Activated T-helper 1 cell treated with anti-CD3 and anti-CD28 coated beads, Interleukin-2, amount 50 U/mL, for 16 hours (primary cell): ENCODE measurements around the gene ACBD3.

ENCODE experiments used
- DNase-seq, 2 donors: peaks; one replicate each; pipeline ENCODE4 v3.0.0-alpha.2; 2020; ENCODE audit warnings: low read depth in 1 of 2, low spot score in 1 of 2

ACBD3 gene

DNA sequence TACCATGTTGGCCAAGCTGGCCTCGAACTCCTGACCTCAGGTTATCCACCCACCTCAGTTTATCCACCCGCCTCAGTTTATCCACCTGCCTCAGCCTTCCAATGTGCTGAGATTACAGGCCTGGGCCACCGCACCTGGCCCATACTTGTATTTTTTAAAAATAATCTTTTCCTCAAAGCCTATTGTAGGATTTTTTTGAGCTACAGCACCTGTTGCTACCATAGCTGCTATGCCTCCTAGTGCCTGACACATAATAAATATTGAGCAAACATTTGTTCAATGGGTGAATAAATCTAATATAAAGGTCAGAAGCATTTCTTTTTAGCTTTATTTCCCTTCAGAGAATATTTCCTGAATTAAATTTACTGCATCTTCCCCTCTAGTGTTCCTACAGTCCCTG is 15.7 kb upstream of the ACBD3 start:
- no peak for DNase-seq

- no peak for DNase-seq
These were observed 14.6 kb upstream of the ACBD3 start for GRCh38 chr1:226201029-226201593.

- no peak for DNase-seq
These were observed 13.4 kb upstream of the ACBD3 start for GRCh38 chr1:226199971-226200370.

GRCh38 chr1:226195144-226195543 is 8.6 kb upstream of the ACBD3 start:
- DNase-seq: no peak

GRCh38 chr1:226187380-226187779 is 839 bp upstream of the ACBD3 start:
- no peak for DNase-seq

DNA sequence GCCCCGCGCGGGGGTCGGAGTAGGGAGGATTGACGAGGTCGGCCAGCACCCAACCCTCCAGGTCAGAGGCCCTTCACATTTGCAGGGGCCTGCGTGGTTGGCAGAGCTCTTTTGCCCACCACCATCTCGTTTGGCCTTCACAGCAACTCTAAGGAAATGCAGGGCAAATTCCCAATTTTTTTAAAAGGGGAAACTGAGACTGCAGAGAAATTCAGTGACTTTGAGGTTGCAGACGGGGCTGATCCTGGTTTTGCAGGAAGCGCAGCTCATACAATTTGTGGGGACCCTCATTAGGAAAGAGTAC is 430 bp upstream of the ACBD3 start:
- DNase-seq: no peak

DNA sequence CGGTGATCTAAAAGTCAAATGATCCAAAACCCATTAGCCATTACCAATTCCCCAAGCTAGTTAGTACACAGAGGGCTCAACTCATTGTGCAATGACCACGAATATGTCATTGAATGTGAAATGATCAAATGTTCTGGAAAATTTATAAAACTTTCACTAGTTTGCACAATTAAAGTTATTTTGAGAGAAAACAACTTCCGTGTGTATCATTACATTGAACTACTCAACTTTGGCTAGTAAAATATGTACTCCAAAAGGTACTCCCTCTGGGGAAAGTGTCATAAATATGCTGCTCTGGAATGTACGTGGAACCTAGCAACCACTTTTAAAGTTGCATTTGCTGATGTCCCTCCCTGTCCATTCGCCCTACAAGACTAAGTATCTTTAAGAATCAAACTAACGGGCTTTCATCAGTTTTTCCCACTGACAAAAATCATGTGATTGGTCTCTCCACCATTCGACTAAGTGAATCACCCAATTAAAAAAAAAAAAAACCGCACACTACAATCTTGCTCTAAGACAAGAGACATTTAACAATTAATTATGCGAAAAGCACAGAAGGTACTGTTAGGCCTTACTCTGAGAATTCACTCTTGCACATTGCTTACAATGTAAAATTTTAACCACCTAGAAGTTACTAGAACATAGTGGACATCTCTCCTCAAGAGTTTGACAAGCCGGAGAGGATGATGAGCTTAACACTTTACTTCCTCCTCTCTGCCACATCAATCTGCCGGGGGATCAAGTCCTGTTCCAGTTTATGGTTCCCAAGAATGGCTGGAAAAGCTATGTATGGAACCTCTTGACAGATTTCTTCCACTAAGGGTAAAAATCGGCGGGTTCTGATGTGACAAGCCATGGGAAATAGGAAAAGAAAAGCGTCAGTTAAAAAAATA is 1.2 kb downstream of the ACBD3 start:
- DNase-seq: no peak

DNA sequence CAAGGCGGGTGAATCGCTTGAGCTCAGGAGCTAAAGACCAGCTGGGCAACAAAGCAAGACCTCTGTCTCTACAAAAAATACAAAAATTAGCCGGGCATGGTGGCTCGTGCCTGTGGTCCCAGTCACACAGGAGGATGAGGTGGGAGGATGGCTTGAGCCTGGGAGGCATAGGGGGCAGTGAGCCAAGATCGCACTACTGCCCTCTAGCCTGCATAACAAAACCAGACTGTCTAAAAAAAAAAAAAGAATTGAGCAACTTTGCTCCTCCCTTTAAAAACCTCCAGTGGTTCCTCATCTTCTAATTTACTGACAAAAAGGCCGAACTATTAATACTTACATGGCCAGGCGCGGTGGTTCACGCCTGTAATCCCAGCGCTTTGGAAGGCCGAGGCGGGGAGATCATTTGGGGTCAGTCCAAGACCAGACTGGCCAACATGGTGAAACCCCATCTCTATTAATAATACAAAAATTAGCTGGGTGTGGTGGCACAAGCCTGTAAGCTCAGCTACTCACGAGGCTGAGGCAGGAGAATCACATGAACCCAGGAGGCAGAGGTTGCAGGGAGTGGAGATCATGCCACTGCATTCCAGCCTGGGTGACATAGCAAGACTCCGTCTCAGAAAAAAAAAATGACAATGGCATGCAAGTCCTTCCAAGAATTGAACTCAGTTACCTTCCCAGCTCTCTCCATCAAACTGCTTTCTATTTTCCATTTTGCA is 4.4 kb downstream of the ACBD3 start:
- DNase-seq: no peak

- no peak for DNase-seq
These were observed 9.7 kb downstream of the ACBD3 start for GRCh38 chr1:226176870-226177269.

DNA sequence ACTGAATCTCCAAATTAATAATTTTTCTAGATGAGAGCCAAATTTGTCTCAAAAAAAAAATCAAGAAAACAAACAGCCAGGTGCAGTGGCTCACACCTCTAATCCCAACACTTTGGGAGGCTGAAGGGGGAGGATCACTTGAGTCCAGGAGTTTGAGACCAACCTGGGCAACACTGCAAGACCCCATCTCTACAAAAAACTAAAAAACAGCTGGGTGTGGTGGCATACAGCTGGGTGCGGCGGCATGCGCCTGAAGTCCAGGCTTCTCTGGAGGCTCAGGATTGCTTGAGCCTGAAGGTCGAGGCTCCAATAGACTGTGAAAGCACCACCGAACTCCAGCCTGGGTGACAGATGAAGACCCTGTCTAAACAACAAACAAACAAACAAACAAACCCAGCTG is 14.0 kb downstream of the ACBD3 start:
- DNase-seq: no peak

DNA sequence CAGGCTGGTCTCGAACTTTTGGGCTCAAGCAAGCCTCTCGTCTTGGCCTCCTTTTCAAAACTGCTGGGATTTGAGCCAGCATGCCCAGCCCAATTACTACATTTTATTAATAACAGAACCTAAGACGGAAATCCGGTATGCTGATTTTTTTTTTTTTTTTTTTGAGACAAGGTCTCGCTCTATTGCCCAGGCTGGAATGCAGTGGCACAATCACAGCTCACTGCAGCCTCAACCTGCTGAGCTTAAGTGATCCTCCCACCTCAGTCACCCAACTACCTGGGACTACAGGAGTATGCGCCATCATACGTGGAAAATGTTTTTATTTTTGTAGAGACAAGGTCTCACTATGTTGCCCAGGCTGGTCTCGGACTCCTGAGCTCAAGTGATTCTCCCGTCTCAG is 20.2 kb downstream of the ACBD3 start:
- no peak for DNase-seq

- DNase-seq: no peak
These were observed 22.4 kb downstream of the ACBD3 start for GRCh38 chr1:226164154-226164553.

GRCh38 chr1:226162898-226163297 is 23.6 kb downstream of the ACBD3 start:
- DNase-seq: no peak

DNA sequence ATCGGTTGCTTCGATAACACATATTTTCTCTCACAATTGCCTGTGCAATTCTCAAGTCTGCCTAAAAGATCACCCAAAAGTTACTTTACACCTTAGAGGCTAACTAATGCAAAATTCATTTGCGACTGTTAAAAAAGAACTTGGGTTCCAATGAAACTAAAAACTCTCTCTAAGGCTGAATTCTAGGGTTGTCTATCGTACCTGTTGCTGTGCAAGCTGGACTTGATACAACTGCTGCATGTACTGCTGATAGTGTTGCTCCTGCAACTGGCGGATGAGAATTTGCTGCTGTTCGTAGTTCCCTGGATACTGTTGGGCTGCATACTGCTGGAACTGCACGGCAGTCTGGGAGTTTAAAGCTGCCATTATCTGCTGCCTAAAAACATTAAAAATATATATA is 27.6 kb downstream of the ACBD3 start:
- no peak for DNase-seq

- DNase-seq: no peak
These were observed 28.1 kb downstream of the ACBD3 start for GRCh38 chr1:226158457-226158856.

DNA sequence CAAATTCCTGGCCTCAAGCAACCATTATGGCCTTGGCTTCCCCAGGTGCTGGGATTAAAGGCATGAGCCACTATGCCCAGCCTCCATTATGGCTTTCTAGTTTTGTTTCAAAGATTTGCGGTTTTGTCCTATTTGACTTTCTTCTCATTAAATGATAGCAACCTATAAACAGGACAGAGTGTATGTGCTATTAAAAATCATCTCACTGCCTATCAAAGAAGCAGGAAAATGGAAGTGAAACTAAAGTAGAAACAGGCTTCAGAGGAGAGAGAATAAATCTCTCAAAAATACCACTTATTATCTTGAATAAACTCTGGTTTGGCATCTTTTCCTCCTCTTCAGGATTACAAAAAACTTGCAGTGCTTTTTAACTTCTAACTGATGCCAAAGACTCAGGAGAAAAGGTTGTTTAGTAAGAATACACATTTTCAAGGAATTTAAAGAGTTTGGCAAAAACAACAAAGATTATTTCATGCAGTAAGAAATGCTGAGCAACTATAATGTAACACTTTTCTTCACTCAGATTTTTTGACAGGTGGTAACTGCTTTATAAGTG is 28.7 kb downstream of the ACBD3 start:
- no peak for DNase-seq

- no peak for DNase-seq
These were observed 31.9 kb downstream of the ACBD3 start for GRCh38 chr1:226154593-226154992.

DNA sequence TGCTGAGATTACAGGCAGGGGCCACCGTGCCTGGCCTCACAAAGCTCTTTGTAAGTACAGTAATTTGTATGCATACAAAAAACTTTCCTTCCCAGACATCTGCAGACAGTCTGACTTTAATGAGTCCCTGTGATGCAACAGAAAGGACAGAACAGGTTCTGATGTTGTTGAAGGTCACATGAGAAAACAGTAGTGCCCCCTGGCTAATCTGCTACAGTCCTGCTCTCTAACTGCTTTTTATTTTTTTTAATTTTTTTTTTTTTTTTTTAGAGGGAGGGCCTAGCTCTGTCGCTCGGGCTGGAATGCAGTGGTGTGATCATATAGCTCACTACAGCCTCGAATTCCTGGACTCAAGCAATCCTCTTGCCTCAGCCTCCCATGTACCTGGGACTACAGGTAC is 36.7 kb downstream of the ACBD3 start:
- DNase-seq: no peak

GRCh38 chr1:226148121-226148648 is 38.4 kb downstream of the ACBD3 start:
- no peak for DNase-seq

DNA sequence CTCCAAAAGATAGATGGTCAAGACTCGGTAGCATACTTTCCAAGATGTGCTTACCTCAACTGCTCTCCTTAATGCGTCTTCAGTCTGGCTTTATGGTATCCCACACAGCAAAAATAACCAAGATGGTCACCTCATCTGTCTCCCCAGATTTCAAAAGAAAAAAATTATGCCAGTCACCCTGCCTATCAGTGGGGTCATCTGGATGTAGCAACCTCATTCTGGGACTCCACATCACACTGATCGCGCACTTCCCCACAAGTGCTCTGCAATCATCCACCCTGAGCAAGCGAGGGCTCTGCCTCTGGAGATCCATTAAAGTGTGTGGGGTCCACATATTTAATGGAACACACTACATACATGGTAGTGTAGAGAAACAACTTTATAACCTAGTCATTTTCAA is 42.5 kb downstream of the ACBD3 start:
- no peak for DNase-seq

GRCh38 chr1:226135709-226136108 is 50.8 kb downstream of the ACBD3 start:
- DNase-seq: no peak
